ENCODE data around the gene RSPRY1. TPM values are rescaled to one million over a fixed set of nuclear protein-coding genes. Genes with fewer than 3 reads are reported as not detected.

The RSPRY1 gene
- total RNA-seq, 4 donors from 2014 or later = 22.4 to 30.7 (median 25.7) TPM

- intact Hi-C loops (cut with DNase I) = no loop called here
- WGBS = 96% methylated on average over 7 of the region's 7 CpGs
- no peak for TF ChIP-seq POLR2AphosphoS5 (IDR thresholded peaks at IDR 0.05)
- no peak for TF ChIP-seq EP300 (IDR thresholded peaks at IDR 0.05)
- no peak for TF ChIP-seq POLR2A (IDR thresholded peaks at IDR 0.05; ENCODE audit: low read depth)
- no peak for TF ChIP-seq CTCF (IDR thresholded peaks at IDR 0.05)
- DNase-seq (ENCODE audit: extremely low spot score) = no peak
- Histone ChIP-seq H3K4me3 (no peak overlapping the region), H3K9me3 (no peaks in the 10 kb centered on the region), H3K4me1 (peaks cover 36 to 62% (median 49%) of the 10 kb centered on the region in 4 donors), H3K27ac (replicated peaks in 1 of 4) (no peak overlapping the region), H3K27me3 (no peaks in the 10 kb centered on the region), H3K36me3 (peaks cover 0 to 23% (median 15%) of the 10 kb centered on the region in 4 donors)
Measured at GRCh38 chr16:57140931-57141668, 45.0 kb upstream of the RSPRY1 start.

GRCh38 chr16:57141822-57142631 is 44.1 kb upstream of the RSPRY1 start:
- H3K27me3 ChIP-seq = no peaks in the 10 kb centered on the region
- H3K27ac ChIP-seq (replicated peaks in 1 of 4) = no peak overlapping the region
- no peaks in the 10 kb centered on the region for H3K9me3 ChIP-seq
- no peak for TF ChIP-seq CTCF (IDR thresholded peaks at IDR 0.05)
- no peak for TF ChIP-seq EP300 (IDR thresholded peaks at IDR 0.05)
- TF ChIP-seq POLR2A (IDR thresholded peaks at IDR 0.05; ENCODE audit: low read depth) = no peak
- no peak for TF ChIP-seq POLR2AphosphoS5 (IDR thresholded peaks at IDR 0.05)
- 88% methylated on average over 16 of the region's 16 CpGs for WGBS
- H3K4me1 ChIP-seq = peaks cover 45 to 70% (median 52%) of the 10 kb centered on the region in 4 donors
- H3K36me3 ChIP-seq = peaks cover 0 to 19% (median 13%) of the 10 kb centered on the region in 4 donors
- no peak overlapping the region for H3K4me3 ChIP-seq
- no peak for DNase-seq (ENCODE audit: extremely low spot score)
- intact Hi-C loops (cut with DNase I) = no loop called here

GRCh38 chr16:57143149-57143921 is 42.8 kb upstream of the RSPRY1 start:
- H3K4me1 ChIP-seq = peaks cover 58 to 82% (median 65%) of the 10 kb centered on the region in 4 donors
- peaks cover 0 to 16% (median 4%) of the 10 kb centered on the region in 4 donors for H3K36me3 ChIP-seq
- TF ChIP-seq POLR2AphosphoS5 (IDR thresholded peaks at IDR 0.05) (no peak), EP300 (IDR thresholded peaks at IDR 0.05) (no peak), POLR2A (IDR thresholded peaks at IDR 0.05; ENCODE audit: low read depth) (no peak), CTCF (IDR thresholded peaks at IDR 0.05) (no peak)
- DNase-seq (ENCODE audit: extremely low spot score) = no peak
- H3K27me3 ChIP-seq = no peaks in the 10 kb centered on the region
- H3K27ac ChIP-seq (replicated peaks in 1 of 4) = peak overlapping the region in 1 of 4 donors; percentile 26
- H3K9me3 ChIP-seq = no peaks in the 10 kb centered on the region
- intact Hi-C loops (cut with DNase I) = no loop called here
- WGBS = 36% methylated on average over 5 of the region's 14 CpGs
- no peak overlapping the region for H3K4me3 ChIP-seq

- no peak for DNase-seq (ENCODE audit: extremely low spot score)
- H3K4me3 ChIP-seq = no peak overlapping the region
- intact Hi-C loops (cut with DNase I) = no loop called here
- no peaks in the 10 kb centered on the region for H3K9me3 ChIP-seq
- H3K27me3 ChIP-seq = no peaks in the 10 kb centered on the region
- peaks cover 61 to 86% (median 71%) of the 10 kb centered on the region in 4 donors for H3K4me1 ChIP-seq
- 86% methylated on average over 1 of the region's 2 CpGs for WGBS
- H3K36me3 ChIP-seq = peaks cover 0 to 16% (median 7%) of the 10 kb centered on the region in 4 donors
- TF ChIP-seq POLR2A (IDR thresholded peaks at IDR 0.05; ENCODE audit: low read depth) (no peak), POLR2AphosphoS5 (IDR thresholded peaks at IDR 0.05) (no peak), CTCF (IDR thresholded peaks at IDR 0.05) (no peak), EP300 (IDR thresholded peaks at IDR 0.05) (no peak)
- no peak overlapping the region for H3K27ac ChIP-seq (replicated peaks in 1 of 4)
Measured at GRCh38 chr16:57144027-57144426, 42.1 kb upstream of the RSPRY1 start.

All from esophagus muscularis mucosa (tissue), 4 donors.